HG02981 (cell line): Measurements from ENCODE around the gene NPAS3.

ENCODE experiments used
- ATAC-seq: cut with Tn5 transposase; IDR thresholded peaks from one replicate; pipeline ENCODE4 v1.9.1; 2021; ENCODE audit warnings: mild to moderate bottlenecking, moderate library complexity; ENCODE audit not compliant: unreplicated experiment

NPAS3 gene

GRCh38 chr14:33606591-33606990 is 667.9 kb downstream of the NPAS3 start:
- ATAC-seq: no peak

GRCh38 chr14:33609582-33609981 is 670.9 kb downstream of the NPAS3 start:
- no peak for ATAC-seq

- ATAC-seq: no peak
Measured at GRCh38 chr14:33610121-33610520, 671.4 kb downstream of the NPAS3 start.

GRCh38 chr14:33611405-33612196 is 672.9 kb downstream of the NPAS3 start:
- ATAC-seq: no peak

GRCh38 chr14:33612197-33612505 is 673.5 kb downstream of the NPAS3 start:
- no peak for ATAC-seq

- no peak for ATAC-seq
Measured at GRCh38 chr14:33617154-33617553, 678.5 kb downstream of the NPAS3 start.

GRCh38 chr14:33618361-33619105 is 679.9 kb downstream of the NPAS3 start:
- ATAC-seq: no peak

- ATAC-seq: no peak
Measured at GRCh38 chr14:33622496-33622895, 683.8 kb downstream of the NPAS3 start.

- ATAC-seq: no peak
Measured at GRCh38 chr14:33629792-33630191, 691.1 kb downstream of the NPAS3 start.

- no peak for ATAC-seq
Measured at GRCh38 chr14:33631021-33631420, 692.3 kb downstream of the NPAS3 start.

GRCh38 chr14:33631441-33631840 is 692.8 kb downstream of the NPAS3 start:
- no peak for ATAC-seq

GRCh38 chr14:33634631-33635030 is 696.0 kb downstream of the NPAS3 start:
- ATAC-seq: no peak

- no peak for ATAC-seq
Measured at GRCh38 chr14:33636716-33637115, 698.0 kb downstream of the NPAS3 start.

GRCh38 chr14:33642080-33642479 is 703.4 kb downstream of the NPAS3 start:
- ATAC-seq: no peak

GRCh38 chr14:33642691-33643244 is 704.1 kb downstream of the NPAS3 start:
- ATAC-seq: no peak

- no peak for ATAC-seq
Measured at GRCh38 chr14:33643426-33644181, 704.9 kb downstream of the NPAS3 start.

GRCh38 chr14:33646692-33647260 is 708.1 kb downstream of the NPAS3 start:
- no peak for ATAC-seq

GRCh38 chr14:33647385-33647786 is 708.7 kb downstream of the NPAS3 start:
- no peak for ATAC-seq

- ATAC-seq: no peak
Measured at GRCh38 chr14:33650430-33650829, 711.8 kb downstream of the NPAS3 start.

GRCh38 chr14:33652566-33653307 is 714.1 kb downstream of the NPAS3 start:
- ATAC-seq: no peak
